PC-9 (cell line): ENCODE data around the gene TRAF4. TPM values are rescaled to one million over a fixed set of nuclear protein-coding genes. Genes with fewer than 3 reads are reported as not detected.
"Not testable (repeated sequence)": the region's sequence is repeated elsewhere in the genome, so short reads cannot be mapped to it uniquely, and the experiment has no call there.

ENCODE experiments used
- BruUV-seq: library from RNA; stranded (reverse); fragments of 400-500 nt; replicated peaks from 2 replicates; lab custom pipeline; 2021; lab: Mats Ljungman, UMichigan
- CTCF ChIA-PET: fragments of 300-600 bp; sonication (Branson Sonifier 250); formaldehyde crosslinking; loops from one replicate; lab custom pipeline; 2022; ENCODE audit warnings: antibody characterized with exemption; lab: Charles Lee
- POLR2A ChIA-PET: fragments of 300-600 bp; sonication (Branson Sonifier 250); formaldehyde crosslinking; loops from one replicate; lab custom pipeline; 2022; ENCODE audit warnings: antibody characterized with exemption; ENCODE audit not compliant: unreplicated experiment; lab: Charles Lee
- DNase-seq, 2 experiments: peaks; one replicate each; pipeline versions ENCODE4 v3.0.0 to v3.0.0-alpha.2; 2015 to 2022; ENCODE audit warnings: mixed read lengths in 1 of 2
- H2AFZ ChIP-seq: fragments of 200-600 bp; sonication (generic); 2 replicates; pipeline ENCODE4 v1.8.1; 2017; ENCODE audit warnings: antibody characterized with exemption
- H3F3A ChIP-seq: fragments of 200-600 bp; sonication (generic); 2 replicates; pipeline ENCODE4 v1.8.1; 2017; ENCODE audit warnings: antibody characterized with exemption, mild to moderate bottlenecking, low read depth; ENCODE audit not compliant: insufficient read depth
- H3K27ac ChIP-seq: fragments of 200-600 bp; sonication (generic); 2 replicates; pipeline ENCODE4 v1.6.1; 2016; ENCODE audit warnings: mixed run types
- H3K27me3 ChIP-seq: fragments of 200-600 bp; sonication (generic); 2 replicates; pipeline ENCODE4 v1.6.1; 2016; ENCODE audit warnings: low read depth, mixed run types; ENCODE audit not compliant: insufficient read depth
- H3K36me3 ChIP-seq: fragments of 200-600 bp; sonication (generic); 2 replicates; pipeline ENCODE4 v1.6.1; 2016; ENCODE audit warnings: low read depth, mixed run types
- H3K4me1 ChIP-seq: fragments of 200-600 bp; sonication (generic); replicated peaks from 2 replicates; pipeline ENCODE4 v1.6.1; 2016; ENCODE audit warnings: mixed run types; ENCODE audit not compliant: insufficient read depth
- H3K4me2 ChIP-seq: fragments of 200-600 bp; sonication (generic); 2 replicates; pipeline ENCODE4 v1.6.1; 2017; ENCODE audit warnings: mixed run types
- H3K4me3 ChIP-seq: fragments of 200-600 bp; sonication (generic); 2 replicates; pipeline ENCODE4 v1.6.1; 2016; ENCODE audit warnings: mixed run types
- H3K79me2 ChIP-seq: fragments of 200-600 bp; sonication (generic); 2 replicates; pipeline ENCODE4 v1.6.1; 2017; ENCODE audit warnings: low read depth, mixed run types
- H3K9me2 ChIP-seq: fragments of 200-600 bp; sonication (generic); 2 replicates; pipeline ENCODE4 v1.8.1; 2017; ENCODE audit warnings: mild to moderate bottlenecking; ENCODE audit not compliant: insufficient read depth
- H3K9me3 ChIP-seq: fragments of 200-600 bp; sonication (generic); 2 replicates; pipeline ENCODE4 v1.8.1; 2016; ENCODE audit warnings: low read depth; ENCODE audit not compliant: insufficient read depth
- H4K20me1 ChIP-seq: fragments of 200-600 bp; sonication (generic); 2 replicates; pipeline ENCODE4 v1.8.1; 2017; ENCODE audit not compliant: insufficient read depth
- EZH2 ChIP-seq: fragments of 200-600 bp; sonication (generic); IDR thresholded peaks from 2 replicates; pipeline ENCODE4 v1.8.0; 2017; ENCODE audit warnings: antibody characterized with exemption, low read depth
- intact Hi-C: fragments of 100-400 bp; cut with micrococcal nuclease; formaldehyde crosslinking; loops from one replicate; pipeline ENCODE4 v1.10.0; 2022; ENCODE audit not compliant: unreplicated experiment
- total RNA-seq: library from RNA; stranded (reverse); gene quantifications from 2 replicates; pipeline ENCODE4 v1.2.3, GENCODE V29; 2021
- TF ChIP-seq, protein P1 (sequence below): fragments of 200-600 bp; sonication (generic); conservative IDR thresholded peaks from 2 replicates; pipeline ENCODE4 v1.6.1; 2017; ENCODE audit warnings: mixed run types, antibody characterized with exemption, mild to moderate bottlenecking, moderate library complexity

The TRAF4 gene
- total RNA-seq, 1 experiment from 2014 or later: 159 TPM

GRCh38 chr17:28773736-28774135 is 29.9 kb downstream of the TRAF4 start:
- DNase-seq: no peak
- H3K36me3 ChIP-seq: no peaks in the 10 kb centered on the region

GRCh38 chr17:28774206-28774605 is 30.4 kb downstream of the TRAF4 start:
- Histone ChIP-seq H3F3A (peaks cover 4% of the 10 kb centered on the region; the same call in 1 of the 2 replicates), H3K4me1 (no peaks in the 10 kb centered on the region), H3K4me3 (no peak overlapping the region), H3K9me3 (no peaks in the 10 kb centered on the region), H3K36me3 (no peaks in the 10 kb centered on the region), H3K4me2 (no peak overlapping the region), H4K20me1 (peaks cover 8% of the 10 kb centered on the region), H2AFZ (no peak overlapping the region), H3K27me3 (no peaks in the 10 kb centered on the region), H3K79me2 (peaks cover 18% of the 10 kb centered on the region), H3K27ac (no peak overlapping the region), H3K9me2 (no peaks in the 10 kb centered on the region)
- CTCF ChIA-PET: no interaction called here
- no TSS peak for BruUV-seq
- DNase-seq: no peak
- intact Hi-C loops: no loop called here
- POLR2A ChIA-PET: interaction anchor here (0.6 to 0.7 kb wide), 2 partner anchors 11 to 45 kb away, joined by 3 to 6 read pairs; partner anchors contain the start of gene NEK8
- TF ChIP-seq, protein P1, sequence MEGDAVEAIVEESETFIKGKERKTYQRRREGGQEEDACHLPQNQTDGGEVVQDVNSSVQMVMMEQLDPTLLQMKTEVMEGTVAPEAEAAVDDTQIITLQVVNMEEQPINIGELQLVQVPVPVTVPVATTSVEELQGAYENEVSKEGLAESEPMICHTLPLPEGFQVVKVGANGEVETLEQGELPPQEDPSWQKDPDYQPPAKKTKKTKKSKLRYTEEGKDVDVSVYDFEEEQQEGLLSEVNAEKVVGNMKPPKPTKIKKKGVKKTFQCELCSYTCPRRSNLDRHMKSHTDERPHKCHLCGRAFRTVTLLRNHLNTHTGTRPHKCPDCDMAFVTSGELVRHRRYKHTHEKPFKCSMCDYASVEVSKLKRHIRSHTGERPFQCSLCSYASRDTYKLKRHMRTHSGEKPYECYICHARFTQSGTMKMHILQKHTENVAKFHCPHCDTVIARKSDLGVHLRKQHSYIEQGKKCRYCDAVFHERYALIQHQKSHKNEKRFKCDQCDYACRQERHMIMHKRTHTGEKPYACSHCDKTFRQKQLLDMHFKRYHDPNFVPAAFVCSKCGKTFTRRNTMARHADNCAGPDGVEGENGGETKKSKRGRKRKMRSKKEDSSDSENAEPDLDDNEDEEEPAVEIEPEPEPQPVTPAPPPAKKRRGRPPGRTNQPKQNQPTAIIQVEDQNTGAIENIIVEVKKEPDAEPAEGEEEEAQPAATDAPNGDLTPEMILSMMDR: no peak
- TF ChIP-seq EZH2: no peak

More at GRCh38 chr17:28773736-28774135, 29.9 kb downstream of the TRAF4 start:
- Histone ChIP-seq H3K27ac (no peak overlapping the region), H3F3A (peaks cover 4% of the 10 kb centered on the region; the same call in 1 of the 2 replicates), H2AFZ (no peak overlapping the region), H3K9me2 (no peaks in the 10 kb centered on the region), H3K4me3 (no peak overlapping the region), H4K20me1 (peaks cover 8% of the 10 kb centered on the region), H3K4me2 (no peak overlapping the region), H3K79me2 (peaks cover 14% of the 10 kb centered on the region; the same call in 1 of the 2 replicates), H3K9me3 (no peaks in the 10 kb centered on the region), H3K27me3 (no peaks in the 10 kb centered on the region), H3K4me1 (no peaks in the 10 kb centered on the region)
- no TSS peak for BruUV-seq
- intact Hi-C loops: no loop called here
- no peak for TF ChIP-seq EZH2
- TF ChIP-seq, protein P1: no peak
- POLR2A ChIA-PET: interaction anchor here (0.6 to 0.7 kb wide), 2 partner anchors 11 to 45 kb away, joined by 3 to 6 read pairs; partner anchors contain the start of gene NEK8
- CTCF ChIA-PET: interaction anchor here (0.7 kb wide), 1 partner anchor 10 kb away, joined by 3 read pairs; no protein-coding TSS in a partner anchor

- Histone ChIP-seq H3K27me3 (no peaks in the 10 kb centered on the region), H3K79me2 (peaks cover 28% of the 10 kb centered on the region), H2AFZ (no peak overlapping the region), H4K20me1 (peaks cover 14% of the 10 kb centered on the region), H3F3A (peaks cover 11% of the 10 kb centered on the region; the same call in 1 of the 2 replicates), H3K4me1 (no peaks in the 10 kb centered on the region), H3K36me3 (peaks cover 11% of the 10 kb centered on the region), H3K4me2 (no peak overlapping the region), H3K9me3 (no peaks in the 10 kb centered on the region), H3K27ac (peak overlapping the region; percentile 7; the same call in 1 of the 2 replicates), H3K4me3 (no peak overlapping the region), H3K9me2 (no peaks in the 10 kb centered on the region)
- no peak for DNase-seq
- CTCF ChIA-PET: no interaction called here
- no peak for TF ChIP-seq EZH2
- TF ChIP-seq, protein P1: no peak
- no TSS peak for BruUV-seq
- intact Hi-C loops: no loop called here
- POLR2A ChIA-PET: no interaction called here
Observed at GRCh38 chr17:28777178-28777577, 33.4 kb downstream of the TRAF4 start.

DNA sequence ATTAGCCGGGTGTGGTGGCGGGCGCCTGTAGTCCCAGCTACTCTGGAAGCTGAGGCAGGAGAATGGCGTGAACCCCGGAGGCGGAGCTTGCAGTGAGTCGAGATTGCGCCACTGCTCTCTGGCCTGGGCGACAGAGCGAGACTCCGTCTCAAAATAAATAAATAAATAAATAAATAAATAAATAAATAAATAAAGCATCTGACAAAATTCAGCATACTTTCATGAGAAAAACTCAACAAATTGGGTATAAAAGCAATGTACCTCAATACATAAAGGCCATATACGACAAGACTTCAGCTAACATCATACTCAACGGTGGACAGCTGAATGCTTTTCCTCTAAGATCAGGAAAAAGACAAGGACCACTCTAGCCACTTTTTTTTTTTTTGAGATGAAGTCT is 35.8 kb downstream of the TRAF4 start:
- H3K27me3 ChIP-seq, CTCF ChIA-PET, H3K27ac ChIP-seq, H3K9me3 ChIP-seq, DNase-seq, BruUV-seq, H3K4me1 ChIP-seq, intact Hi-C loops, H2AFZ ChIP-seq, H3K4me3 ChIP-seq, H3K4me2 ChIP-seq, H3K9me2 ChIP-seq, POLR2A ChIA-PET: not testable (repeated sequence)
- H3K36me3 ChIP-seq: peaks cover 11% of the 10 kb centered on the region
- peaks cover 14% of the 10 kb centered on the region for H4K20me1 ChIP-seq
- H3F3A ChIP-seq: peaks cover 15% of the 10 kb centered on the region; the same call in 1 of the 2 replicates
- peaks cover 25% of the 10 kb centered on the region for H3K79me2 ChIP-seq
